ENCODE data around the gene SLC2A11.

DNA sequence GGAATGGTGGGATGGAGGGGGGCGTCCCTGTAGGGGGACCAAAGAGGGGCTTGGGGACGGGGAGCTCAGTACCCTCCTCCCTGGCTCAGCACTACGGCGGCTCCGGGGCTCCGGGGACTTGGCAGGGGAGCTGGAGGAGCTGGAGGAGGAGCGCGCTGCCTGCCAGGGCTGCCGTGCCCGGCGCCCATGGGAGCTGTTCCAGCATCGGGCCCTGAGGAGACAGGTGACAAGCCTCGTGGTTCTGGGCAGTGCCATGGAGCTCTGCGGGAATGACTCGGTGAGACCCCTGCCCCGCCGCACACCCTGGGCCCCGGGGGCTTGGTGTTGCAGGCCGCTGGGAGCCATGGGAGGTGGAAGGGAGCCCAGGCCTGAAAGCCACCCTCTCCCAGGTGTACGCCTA is 24.7 kb downstream of the SLC2A11 start:
- TF ChIP-seq, protein P1, sequence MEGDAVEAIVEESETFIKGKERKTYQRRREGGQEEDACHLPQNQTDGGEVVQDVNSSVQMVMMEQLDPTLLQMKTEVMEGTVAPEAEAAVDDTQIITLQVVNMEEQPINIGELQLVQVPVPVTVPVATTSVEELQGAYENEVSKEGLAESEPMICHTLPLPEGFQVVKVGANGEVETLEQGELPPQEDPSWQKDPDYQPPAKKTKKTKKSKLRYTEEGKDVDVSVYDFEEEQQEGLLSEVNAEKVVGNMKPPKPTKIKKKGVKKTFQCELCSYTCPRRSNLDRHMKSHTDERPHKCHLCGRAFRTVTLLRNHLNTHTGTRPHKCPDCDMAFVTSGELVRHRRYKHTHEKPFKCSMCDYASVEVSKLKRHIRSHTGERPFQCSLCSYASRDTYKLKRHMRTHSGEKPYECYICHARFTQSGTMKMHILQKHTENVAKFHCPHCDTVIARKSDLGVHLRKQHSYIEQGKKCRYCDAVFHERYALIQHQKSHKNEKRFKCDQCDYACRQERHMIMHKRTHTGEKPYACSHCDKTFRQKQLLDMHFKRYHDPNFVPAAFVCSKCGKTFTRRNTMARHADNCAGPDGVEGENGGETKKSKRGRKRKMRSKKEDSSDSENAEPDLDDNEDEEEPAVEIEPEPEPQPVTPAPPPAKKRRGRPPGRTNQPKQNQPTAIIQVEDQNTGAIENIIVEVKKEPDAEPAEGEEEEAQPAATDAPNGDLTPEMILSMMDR (IDR thresholded peaks at IDR 0.05) = no peak
- TF ChIP-seq POLR2A (IDR thresholded peaks at IDR 0.05) = no peak

Data from esophagus squamous epithelium (tissue), 4 donors.